ENCODE results near the gene LXN.

DNA sequence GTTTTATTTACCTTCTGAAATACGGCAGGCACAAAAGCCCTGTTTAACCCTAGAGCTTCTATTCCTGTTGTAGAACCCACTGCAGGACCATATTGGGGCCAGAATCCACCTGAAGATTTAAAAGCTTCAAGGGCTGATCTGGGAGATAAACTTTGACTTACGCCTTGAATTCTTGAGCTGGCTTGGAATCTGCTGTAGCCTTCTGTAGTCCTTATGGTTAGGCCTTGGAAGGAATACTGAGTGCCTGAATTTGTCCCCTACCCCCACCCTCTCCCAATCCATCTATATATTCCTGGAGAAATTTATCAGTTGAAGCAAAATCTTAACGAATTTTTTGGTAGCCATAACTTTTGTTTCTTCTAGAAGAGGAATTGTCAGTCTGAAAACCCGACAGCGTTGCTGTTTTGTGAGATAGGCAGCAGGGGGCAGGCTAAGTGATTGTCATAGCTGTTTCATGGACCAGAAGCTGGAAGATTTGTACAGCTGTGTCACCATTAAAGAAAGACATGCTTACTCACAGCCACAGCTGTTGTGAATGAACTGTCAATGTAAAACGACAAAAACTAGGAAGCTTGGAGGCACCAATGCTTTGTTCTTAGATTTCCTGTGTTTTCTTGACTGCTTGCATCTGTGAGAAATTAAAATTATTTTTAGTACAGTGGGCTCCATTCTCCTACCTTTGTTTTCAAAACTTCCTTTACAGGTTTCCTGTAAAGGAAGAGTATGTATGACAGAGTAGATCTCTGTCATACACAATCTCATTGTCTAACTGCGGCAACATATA lies 12.8 kb downstream of the LXN start:
- TF ChIP-seq EZH2 (IDR thresholded peaks at IDR 0.05; ENCODE audit: insufficient read depth, poor library complexity, severe bottlenecking), result no peak
- TF ChIP-seq EZH2phosphoT487 (IDR thresholded peaks at IDR 0.05; ENCODE audit: insufficient read depth, low read depth), result no peak

Measured in GM23248 (cell line).